ENCODE measurements around the gene BBS9. TPM values are rescaled to one million over a fixed set of nuclear protein-coding genes. Genes with fewer than 3 reads are reported as not detected.

The BBS9 gene
- total and polyA plus RNA-seq, 4 donors = 2.3 to 9.5 (median 4.5) TPM

- TF ChIP-seq CTCF (IDR thresholded peaks at IDR 0.05; ENCODE audit: low read depth, low read length, missing input control) = no peak
- no peak for TF ChIP-seq RXRA (IDR thresholded peaks at IDR 0.05)
- TF ChIP-seq EGR1 (IDR thresholded peaks at IDR 0.05; ENCODE audit: low read depth in 2 of 2) = no peak
- TF ChIP-seq SP1 (IDR thresholded peaks at IDR 0.05) = no peak
- no peak for TF ChIP-seq HNF4G (IDR thresholded peaks at IDR 0.05)
- TF ChIP-seq ATF3 (IDR thresholded peaks at IDR 0.05) = no peak
- no peak for TF ChIP-seq YY1 (IDR thresholded peaks at IDR 0.05)
- no peak for TF ChIP-seq GABPA (IDR thresholded peaks at IDR 0.05 in 1 of 2, conservative IDR thresholded peaks at IDR 0.05 in 1 of 2)
Measured at GRCh38 chr7:33643530-33643929, 514.2 kb downstream of the BBS9 start (continued).

GRCh38 chr7:33644489-33644888 is 515.1 kb downstream of the BBS9 start:
- TF ChIP-seq FOXA1 (IDR thresholded peaks at IDR 0.05) (no peak), HNF4G (IDR thresholded peaks at IDR 0.05) (no peak), RXRA (IDR thresholded peaks at IDR 0.05) (no peak), CTCF (IDR thresholded peaks at IDR 0.05; ENCODE audit: low read depth, low read length, missing input control) (no peak), YY1 (IDR thresholded peaks at IDR 0.05) (no peak), MAX (IDR thresholded peaks at IDR 0.05) (no peak), SP1 (IDR thresholded peaks at IDR 0.05) (no peak)
- TF ChIP-seq, protein P1, sequence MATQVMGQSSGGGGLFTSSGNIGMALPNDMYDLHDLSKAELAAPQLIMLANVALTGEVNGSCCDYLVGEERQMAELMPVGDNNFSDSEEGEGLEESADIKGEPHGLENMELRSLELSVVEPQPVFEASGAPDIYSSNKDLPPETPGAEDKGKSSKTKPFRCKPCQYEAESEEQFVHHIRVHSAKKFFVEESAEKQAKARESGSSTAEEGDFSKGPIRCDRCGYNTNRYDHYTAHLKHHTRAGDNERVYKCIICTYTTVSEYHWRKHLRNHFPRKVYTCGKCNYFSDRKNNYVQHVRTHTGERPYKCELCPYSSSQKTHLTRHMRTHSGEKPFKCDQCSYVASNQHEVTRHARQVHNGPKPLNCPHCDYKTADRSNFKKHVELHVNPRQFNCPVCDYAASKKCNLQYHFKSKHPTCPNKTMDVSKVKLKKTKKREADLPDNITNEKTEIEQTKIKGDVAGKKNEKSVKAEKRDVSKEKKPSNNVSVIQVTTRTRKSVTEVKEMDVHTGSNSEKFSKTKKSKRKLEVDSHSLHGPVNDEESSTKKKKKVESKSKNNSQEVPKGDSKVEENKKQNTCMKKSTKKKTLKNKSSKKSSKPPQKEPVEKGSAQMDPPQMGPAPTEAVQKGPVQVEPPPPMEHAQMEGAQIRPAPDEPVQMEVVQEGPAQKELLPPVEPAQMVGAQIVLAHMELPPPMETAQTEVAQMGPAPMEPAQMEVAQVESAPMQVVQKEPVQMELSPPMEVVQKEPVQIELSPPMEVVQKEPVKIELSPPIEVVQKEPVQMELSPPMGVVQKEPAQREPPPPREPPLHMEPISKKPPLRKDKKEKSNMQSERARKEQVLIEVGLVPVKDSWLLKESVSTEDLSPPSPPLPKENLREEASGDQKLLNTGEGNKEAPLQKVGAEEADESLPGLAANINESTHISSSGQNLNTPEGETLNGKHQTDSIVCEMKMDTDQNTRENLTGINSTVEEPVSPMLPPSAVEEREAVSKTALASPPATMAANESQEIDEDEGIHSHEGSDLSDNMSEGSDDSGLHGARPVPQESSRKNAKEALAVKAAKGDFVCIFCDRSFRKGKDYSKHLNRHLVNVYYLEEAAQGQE (IDR thresholded peaks at IDR 0.05) = no peak
- no peaks in the 10 kb centered on the region for H3K4me1 ChIP-seq (ENCODE audit: control insufficient read depth in 4 of 4, insufficient read depth in 4 of 4, low read length in 3 of 4)
- no peaks in the 10 kb centered on the region for H3K27me3 ChIP-seq (ENCODE audit: control insufficient read depth in 4 of 4, insufficient read depth in 4 of 4, low read length in 3 of 4)
- H3K27ac ChIP-seq (ENCODE audit: low read depth in 1 of 2, low read length in 2 of 2) = no peak overlapping the region
- H3K9me3 ChIP-seq (ENCODE audit: control insufficient read depth in 4 of 4, low read length in 3 of 4) = no peaks in the 10 kb centered on the region
- DNase-seq (ENCODE audit: low spot score) = no peak
- H3K36me3 ChIP-seq (ENCODE audit: control insufficient read depth in 4 of 4, insufficient read depth in 3 of 4, low read depth in 1 of 4, low read length in 3 of 4) = no peaks in the 10 kb centered on the region
- no peak overlapping the region for H3K4me3 ChIP-seq (ENCODE audit: low read depth in 1 of 3, low read length in 3 of 3)
- no peak overlapping the region for H3K9ac ChIP-seq (ENCODE audit: low read depth in 1 of 2, low read length in 2 of 2)

GRCh38 chr7:33645104-33645503 is 515.7 kb downstream of the BBS9 start:
- H3K9ac ChIP-seq (ENCODE audit: low read depth in 1 of 2, low read length in 2 of 2) = no peak overlapping the region
- WGBS = 90% methylated on average over 2 of the region's 2 CpGs
- no peaks in the 10 kb centered on the region for H3K9me3 ChIP-seq (ENCODE audit: control insufficient read depth in 4 of 4, low read length in 3 of 4)
- no peak for TF ChIP-seq MAX (IDR thresholded peaks at IDR 0.05)
- TF ChIP-seq TAF1 (conservative IDR thresholded peaks at IDR 0.05) = no peak
- TF ChIP-seq HNF4G (IDR thresholded peaks at IDR 0.05) = no peak
- no peak for TF ChIP-seq FOXA1 (IDR thresholded peaks at IDR 0.05)
- TF ChIP-seq CTCF (IDR thresholded peaks at IDR 0.05; ENCODE audit: low read depth, low read length, missing input control) = no peak
- TF ChIP-seq NR2F2 (IDR thresholded peaks at IDR 0.05) = no peak
- no peak for TF ChIP-seq HNF4A (conservative IDR thresholded peaks at IDR 0.05)
- TF ChIP-seq RXRA (IDR thresholded peaks at IDR 0.05) = no peak
- TF ChIP-seq GABPA (IDR thresholded peaks at IDR 0.05 in 1 of 2, conservative IDR thresholded peaks at IDR 0.05 in 1 of 2) = no peak
- TF ChIP-seq, protein P1 (IDR thresholded peaks at IDR 0.05) = no peak

More at GRCh38 chr7:33645104-33645503, 515.7 kb downstream of the BBS9 start:
- Histone ChIP-seq H3K4me1 (ENCODE audit: control insufficient read depth in 4 of 4, insufficient read depth in 4 of 4, low read length in 3 of 4) (no peaks in the 10 kb centered on the region), H3K4me3 (ENCODE audit: low read depth in 1 of 3, low read length in 3 of 3) (no peak overlapping the region), H3K36me3 (ENCODE audit: control insufficient read depth in 4 of 4, insufficient read depth in 3 of 4, low read depth in 1 of 4, low read length in 3 of 4) (no peaks in the 10 kb centered on the region), H3K27ac (ENCODE audit: low read depth in 1 of 2, low read length in 2 of 2) (no peak overlapping the region), H3K27me3 (ENCODE audit: control insufficient read depth in 4 of 4, insufficient read depth in 4 of 4, low read length in 3 of 4) (no peaks in the 10 kb centered on the region)
- no peak for DNase-seq (ENCODE audit: low spot score)
